ENCODE measurements around the gene TMCO1.
"Not testable (repeated sequence)": the region's sequence is repeated elsewhere in the genome, so short reads cannot be mapped to it uniquely, and the experiment has no call there.

The TMCO1 gene

DNA sequence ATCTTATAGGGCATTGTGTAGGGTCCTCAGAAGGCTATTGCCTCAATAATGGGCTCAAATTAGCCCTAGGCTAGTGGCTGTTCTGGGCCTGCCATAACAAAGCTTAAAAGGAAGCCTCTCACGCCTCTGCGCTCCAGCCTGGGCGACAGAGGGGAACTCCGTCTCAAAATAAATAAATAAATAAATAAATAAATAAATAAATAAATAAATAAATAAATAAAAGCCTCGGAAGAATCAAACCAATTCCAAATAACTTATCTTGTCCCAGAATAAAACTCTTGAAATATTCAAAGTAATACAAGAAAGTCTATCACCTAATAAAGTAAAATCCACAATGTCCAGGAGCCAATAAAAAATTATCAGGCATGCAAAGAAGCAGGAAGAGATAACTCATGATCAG, 55.9 kb downstream of the TMCO1 start:
- no peak overlapping the region for H3K4me3 ChIP-seq (ENCODE audit: low read depth, low read length)
- TF ChIP-seq, protein P1, sequence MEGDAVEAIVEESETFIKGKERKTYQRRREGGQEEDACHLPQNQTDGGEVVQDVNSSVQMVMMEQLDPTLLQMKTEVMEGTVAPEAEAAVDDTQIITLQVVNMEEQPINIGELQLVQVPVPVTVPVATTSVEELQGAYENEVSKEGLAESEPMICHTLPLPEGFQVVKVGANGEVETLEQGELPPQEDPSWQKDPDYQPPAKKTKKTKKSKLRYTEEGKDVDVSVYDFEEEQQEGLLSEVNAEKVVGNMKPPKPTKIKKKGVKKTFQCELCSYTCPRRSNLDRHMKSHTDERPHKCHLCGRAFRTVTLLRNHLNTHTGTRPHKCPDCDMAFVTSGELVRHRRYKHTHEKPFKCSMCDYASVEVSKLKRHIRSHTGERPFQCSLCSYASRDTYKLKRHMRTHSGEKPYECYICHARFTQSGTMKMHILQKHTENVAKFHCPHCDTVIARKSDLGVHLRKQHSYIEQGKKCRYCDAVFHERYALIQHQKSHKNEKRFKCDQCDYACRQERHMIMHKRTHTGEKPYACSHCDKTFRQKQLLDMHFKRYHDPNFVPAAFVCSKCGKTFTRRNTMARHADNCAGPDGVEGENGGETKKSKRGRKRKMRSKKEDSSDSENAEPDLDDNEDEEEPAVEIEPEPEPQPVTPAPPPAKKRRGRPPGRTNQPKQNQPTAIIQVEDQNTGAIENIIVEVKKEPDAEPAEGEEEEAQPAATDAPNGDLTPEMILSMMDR (conservative IDR thresholded peaks at IDR 0.05; ENCODE audit: low read depth, low read length) = no peak
- no peak for DNase-seq (ENCODE audit: low read depth)

DNA sequence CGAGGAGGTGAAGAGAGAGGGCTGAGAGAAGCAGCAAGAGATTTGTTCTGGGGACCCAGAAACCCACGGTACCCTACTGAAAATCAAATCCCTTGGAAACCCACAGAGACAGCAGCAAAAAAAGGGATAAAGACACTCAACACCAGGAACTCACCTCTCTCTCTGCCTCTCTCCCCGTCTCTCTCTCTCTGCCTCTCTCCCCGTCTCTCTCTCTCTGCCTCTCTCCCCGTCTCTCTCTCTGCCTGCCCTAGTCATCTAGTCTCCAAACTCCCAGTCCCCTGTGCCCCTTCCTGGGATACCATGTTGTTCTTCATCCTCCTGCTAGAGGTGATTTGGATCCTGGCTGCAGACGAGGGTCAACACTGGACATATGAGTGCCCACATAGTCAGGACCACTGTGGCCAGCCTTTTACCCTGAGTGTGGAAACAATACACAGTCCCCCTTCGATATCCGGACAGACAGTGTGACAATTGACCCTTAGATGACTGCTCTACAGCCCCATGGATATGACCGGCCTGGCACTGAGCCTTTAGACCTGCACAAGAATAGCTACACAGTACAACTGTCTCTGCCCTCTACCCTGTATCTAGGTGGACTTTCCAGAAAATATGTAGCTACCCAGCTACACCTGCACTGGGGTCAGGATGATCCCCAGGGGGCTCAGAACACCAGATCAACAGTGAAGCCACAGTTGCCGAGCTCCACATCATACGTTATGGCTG, 60.5 kb downstream of the TMCO1 start:
- no peak for DNase-seq (ENCODE audit: low read depth)
- TF ChIP-seq, protein P1 (conservative IDR thresholded peaks at IDR 0.05; ENCODE audit: low read depth, low read length) = no peak
- no peak overlapping the region for H3K4me3 ChIP-seq (ENCODE audit: low read depth, low read length)

DNA sequence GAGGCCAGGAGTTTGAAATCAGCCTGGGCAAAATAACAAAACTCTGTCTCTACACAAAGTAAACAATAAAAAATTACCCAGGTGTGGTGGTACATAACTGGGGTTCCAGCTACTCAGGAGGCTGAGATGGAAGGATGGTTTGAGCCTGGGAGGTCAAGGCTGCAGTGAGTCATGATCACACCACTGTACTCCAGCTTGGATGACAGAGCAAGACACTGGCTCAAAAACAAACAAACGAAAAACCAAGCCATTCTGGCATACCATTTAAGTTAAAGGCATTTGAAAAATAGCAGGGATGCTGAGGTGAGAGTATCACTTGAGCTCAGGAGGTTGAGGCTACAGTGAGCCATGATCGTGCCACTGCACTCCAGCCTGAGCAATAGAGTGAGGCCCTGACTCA, 65.0 kb downstream of the TMCO1 start:
- TF ChIP-seq, protein P1 (conservative IDR thresholded peaks at IDR 0.05; ENCODE audit: low read depth, low read length) = no peak
- H3K4me3 ChIP-seq (ENCODE audit: low read depth, low read length) = no peak overlapping the region
- DNase-seq (ENCODE audit: low read depth) = no peak

DNA sequence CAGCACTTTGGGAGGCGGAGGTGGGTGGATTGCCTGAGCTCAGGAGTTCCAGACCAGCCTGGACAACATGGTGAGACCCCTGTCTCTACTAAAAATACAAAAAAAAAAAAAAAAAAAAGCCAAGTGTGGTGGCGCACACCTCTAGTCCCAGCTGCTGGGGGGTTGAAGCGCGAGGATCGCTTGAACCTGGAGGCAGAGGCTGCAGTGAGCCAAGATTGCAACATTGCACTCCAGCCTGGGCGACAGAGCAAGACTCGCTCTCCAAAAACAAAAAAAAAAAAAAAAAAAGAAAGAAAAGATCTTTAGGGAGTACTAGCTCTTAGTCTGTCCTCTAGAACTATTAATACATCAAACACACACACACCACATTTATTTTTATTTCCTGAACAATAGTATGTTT, 66.7 kb downstream of the TMCO1 start:
- not testable (repeated sequence) for DNase-seq (ENCODE audit: low read depth); H3K4me3 ChIP-seq (ENCODE audit: low read depth, low read length)

DNA sequence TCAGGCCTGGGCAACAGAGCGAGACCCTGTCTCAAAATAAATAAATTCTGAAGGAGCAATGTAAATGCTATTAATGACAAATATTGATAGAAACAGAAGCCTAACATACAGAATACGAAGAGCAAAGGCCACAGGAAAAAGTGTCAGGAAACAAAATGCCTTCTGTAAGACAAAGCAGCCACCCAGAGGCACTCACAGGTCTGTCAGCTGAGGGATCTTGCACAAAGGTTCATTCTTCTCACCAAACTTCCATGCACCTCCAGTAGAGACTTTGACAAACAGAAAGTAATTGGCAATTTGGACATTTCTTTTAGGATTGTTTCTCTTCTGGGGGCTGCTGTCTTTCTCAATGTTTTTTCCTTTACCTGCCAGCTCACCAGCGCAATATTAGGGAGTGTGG, 69.1 kb downstream of the TMCO1 start:
- TF ChIP-seq, protein P1 (conservative IDR thresholded peaks at IDR 0.05; ENCODE audit: low read depth, low read length) = no peak
- no peak overlapping the region for H3K4me3 ChIP-seq (ENCODE audit: low read depth, low read length)
- DNase-seq (ENCODE audit: low read depth) = no peak

DNA sequence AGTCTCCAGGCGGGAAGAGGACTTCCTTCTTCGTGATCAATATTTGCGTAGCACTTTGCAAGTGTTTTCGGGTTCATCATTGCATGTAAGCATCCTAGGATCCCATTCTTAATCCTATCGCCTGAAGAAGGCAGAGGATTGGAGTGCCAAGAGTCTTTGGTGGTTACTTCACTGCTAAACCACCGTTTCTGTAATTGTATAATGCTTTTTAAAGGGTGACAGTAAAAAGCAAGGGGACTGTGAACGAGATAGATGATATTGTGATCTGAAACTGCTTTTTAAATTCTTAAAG, 70.0 kb downstream of the TMCO1 start:
- peak overlapping the region; percentile 96 for H3K4me3 ChIP-seq (ENCODE audit: low read depth, low read length)
- TF ChIP-seq, protein P1 (conservative IDR thresholded peaks at IDR 0.05; ENCODE audit: low read depth, low read length) = no peak
- no peak for DNase-seq (ENCODE audit: low read depth)

DNA sequence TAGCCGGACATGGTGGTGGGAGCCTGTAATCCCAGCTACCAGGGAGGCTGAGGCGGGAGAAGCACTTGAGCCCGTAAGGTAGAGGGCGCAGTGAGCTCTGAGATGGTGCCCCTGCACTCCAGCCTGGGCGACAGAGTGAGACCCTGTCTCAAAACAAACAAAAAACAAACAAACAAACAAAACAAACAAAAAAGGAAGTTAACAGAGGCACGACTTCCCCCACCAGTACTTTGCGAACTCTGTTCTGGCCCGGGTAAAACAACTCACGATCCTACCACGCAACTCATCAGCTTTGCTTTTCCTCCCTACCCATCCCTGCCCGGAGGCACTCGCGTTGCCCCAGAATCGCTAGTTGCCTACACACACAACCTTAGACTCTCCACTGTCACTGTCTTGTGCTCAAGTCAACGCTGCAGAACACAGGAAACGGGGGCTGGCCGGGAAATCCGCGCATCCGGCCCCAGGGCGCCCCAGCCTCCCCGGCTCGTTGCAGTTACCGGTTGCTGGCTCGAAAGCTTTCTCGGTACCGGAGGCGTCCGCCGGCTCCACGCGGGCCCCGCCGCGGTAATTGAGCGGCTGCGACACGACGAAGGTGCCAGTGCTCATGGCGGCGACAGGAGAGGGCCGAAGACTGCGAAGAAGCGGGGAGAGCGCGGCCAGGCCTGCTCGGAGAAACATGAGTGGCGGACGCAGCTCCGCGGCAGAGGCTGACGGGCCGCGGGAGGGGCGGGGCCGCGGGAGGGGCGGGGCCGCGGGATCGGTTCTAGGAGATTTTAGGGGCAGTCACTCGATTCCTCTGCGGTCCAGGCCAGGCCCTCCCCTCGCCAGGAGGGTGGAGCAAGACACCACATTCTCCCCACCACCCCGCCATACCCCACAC, 70.5 kb downstream of the TMCO1 start, which contains the start of gene ALDH9A1:
Gene ALDH9A1 (minus strand): TSS at position 682 of the 880 bp plus-strand sequence. CDS start 4 bp downstream, at position 678.
- peak; percentile 76 for DNase-seq (ENCODE audit: low read depth)
- TF ChIP-seq, protein P1 (conservative IDR thresholded peaks at IDR 0.05; ENCODE audit: low read depth, low read length) = peak; percentile 50
- peak within 1 kb of the TSS; percentile 96 for H3K4me3 ChIP-seq (ENCODE audit: low read depth, low read length)
